HCT116 (cell line): ENCODE data around the gene KLHL15. TPM values are rescaled to one million over a fixed set of nuclear protein-coding genes. Genes with fewer than 3 reads are reported as not detected.

Experiments
- ATAC-seq: fragments of 200-7000 bp; cut with Tn5 transposase; 2 replicates; pipeline ENCODE4 v1.9.1; 2020; ENCODE audit warnings: mild to moderate bottlenecking, moderate library complexity
- BruUV-seq: library from RNA; stranded (reverse); fragments of 400-500 nt; replicated peaks from 2 replicates; lab custom pipeline; 2021; lab: Mats Ljungman, UMichigan
- CTCF ChIA-PET: fragments of 300-600 bp; sonication (Branson Sonifier 250); formaldehyde crosslinking; loops from one replicate; lab custom pipeline; 2021; ENCODE audit warnings: antibody characterized with exemption; lab: Charles Lee
- POLR2A ChIA-PET: fragments of 300-600, 350-600 bp; sonication (Branson Sonifier 250); formaldehyde crosslinking; loops from one replicate; lab custom pipeline; 2021; ENCODE audit warnings: antibody characterized with exemption; lab: Charles Lee
- RAD21 ChIA-PET, 2 experiments: fragments of 300-600 bp; sonication (Branson Sonifier 250); formaldehyde crosslinking; loops; one replicate each; lab custom pipeline; 2023; ENCODE audit warnings: low total read pairs in 2 of 2; ENCODE audit not compliant: uncharacterized antibody in 2 of 2, unreplicated experiment in 2 of 2, low non-redundant PET in 1 of 2; lab: Charles Lee
- DNase-seq: peaks from one replicate; pipeline ENCODE4 v3.0.0-alpha.2; 2010; ENCODE audit warnings: low read depth, low spot score
- H2AFZ ChIP-seq: fragments of 200-600 bp; shearing (Covaris generic), sonication (generic); 2 replicates; pipeline ENCODE4 v1.6.1; 2017; ENCODE audit warnings: low read depth, mixed run types, mixed read lengths, antibody characterized with exemption, low read length; ENCODE audit not compliant: poor library complexity, severe bottlenecking
- H3K27ac ChIP-seq: 2 replicates; pipeline ENCODE4 v1.5.1; 2012; ENCODE audit warnings: low read depth, low read length
- H3K27me3 ChIP-seq: fragments of 200-600 bp; sonication (generic); 2 replicates; pipeline ENCODE4 v1.6.1; 2016; ENCODE audit warnings: mixed run types, low read length, mixed read lengths; ENCODE audit not compliant: insufficient read depth
- H3K36me3 ChIP-seq, 2 experiments: fragments of 200-500 bp in 1 of 2; fragments of 200-600 bp in 1 of 2; sonication (Bioruptor generic) in 1 of 2; sonication (generic) in 1 of 2; 2 replicates each; pipeline versions ENCODE4 v1.5.1 to v1.6.1; 2014 to 2016; ENCODE audit warnings: low read length in 2 of 2, inconsistent platforms in 1 of 2, mixed read lengths in 1 of 2, mixed run types in 1 of 2; ENCODE audit not compliant: insufficient read depth in 2 of 2, control insufficient read depth in 1 of 2
- H3K4me1 ChIP-seq, 2 experiments: fragments of 200-600 bp in 1 of 2; sonication (generic) in 1 of 2; 2 replicates each; pipeline versions ENCODE4 v1.5.1 to v1.6.1; 2012 to 2017; ENCODE audit warnings: low read length in 2 of 2, inconsistent platforms in 1 of 2, mild to moderate bottlenecking in 1 of 2, mixed read lengths in 1 of 2, mixed run types in 1 of 2, moderate library complexity in 1 of 2; ENCODE audit not compliant: insufficient read depth in 2 of 2, control insufficient read depth in 1 of 2
- H3K4me2 ChIP-seq: fragments of 200-600 bp; sonication (generic); 2 replicates; pipeline ENCODE4 v1.6.1; 2017; ENCODE audit warnings: mixed run types, low read length, mixed read lengths
- H3K4me3 ChIP-seq, 2 experiments: fragments of 200-600 bp in 1 of 2; sonication (generic) in 1 of 2; replicated peaks in 1 of 2; 2 replicates each; pipeline ENCODE4 v1.5.1; 2011 to 2016; ENCODE audit warnings: low read length in 2 of 2, control low read depth in 1 of 2, low read depth in 1 of 2, mild to moderate bottlenecking in 1 of 2, mixed read lengths in 1 of 2, mixed run types in 1 of 2
- H3K79me2 ChIP-seq: fragments of 200-600 bp; sonication (generic); 2 replicates; pipeline ENCODE4 v1.6.1; 2017; ENCODE audit warnings: mild to moderate bottlenecking, mixed run types, low read length, moderate library complexity, mixed read lengths; ENCODE audit not compliant: insufficient read depth
- H3K9ac ChIP-seq: fragments of 200-600 bp; sonication (generic); 2 replicates; pipeline ENCODE4 v1.6.1; 2016; ENCODE audit warnings: low read length, mixed read lengths
- H3K9me2 ChIP-seq: fragments of 200-600 bp; sonication (generic), shearing (Covaris generic); 2 replicates; pipeline ENCODE4 v1.6.1; 2017; ENCODE audit warnings: mixed run types, mild to moderate bottlenecking, moderate library complexity; ENCODE audit not compliant: insufficient read depth
- H3K9me3 ChIP-seq, 2 experiments: fragments of 200-500 bp in 1 of 2; fragments of 200-600 bp in 1 of 2; sonication (Bioruptor generic) in 1 of 2; sonication (generic) in 1 of 2; 2 replicates each; pipeline ENCODE4 v1.6.1; 2014 to 2017; ENCODE audit warnings: low read length in 2 of 2, mixed read lengths in 2 of 2, inconsistent platforms in 1 of 2, low read depth in 1 of 2, mild to moderate bottlenecking in 1 of 2, mixed run types in 1 of 2, moderate library complexity in 1 of 2; ENCODE audit not compliant: control insufficient read depth in 1 of 2, insufficient read depth in 1 of 2
- H4K20me1 ChIP-seq: fragments of 200-600 bp; sonication (generic), shearing (Covaris generic); 2 replicates; pipeline ENCODE4 v1.6.1; 2017; ENCODE audit warnings: mixed run types, mild to moderate bottlenecking, moderate library complexity; ENCODE audit not compliant: insufficient read depth
- ATF3 ChIP-seq: IDR thresholded peaks from 2 replicates; pipeline ENCODE4 v1.6.1; 2012
- CTCF ChIP-seq, 3 experiments: fragments of 200-600 bp in 1 of 3; sonication (generic) in 1 of 3; IDR thresholded peaks in 2 of 3; conservative IDR thresholded peaks in 1 of 3; 2 replicates each; pipeline ENCODE4 v1.5.1; 2012 to 2017; ENCODE audit warnings: low read depth in 2 of 3, low read length in 2 of 3, antibody characterized with exemption in 1 of 3, borderline replicate concordance in 1 of 3, control low read depth in 1 of 3, mild to moderate bottlenecking in 1 of 3, mixed read lengths in 1 of 3, mixed run types in 1 of 3, moderate library complexity in 1 of 3; ENCODE audit not compliant: insufficient read depth in 1 of 3
- EGR1 ChIP-seq: IDR thresholded peaks from 2 replicates; pipeline ENCODE4 v1.6.1; 2012; ENCODE audit warnings: low read depth
- ELF1 ChIP-seq: IDR thresholded peaks from 2 replicates; pipeline ENCODE4 v1.6.1; 2012; ENCODE audit warnings: low read depth, borderline replicate concordance
- EZH2 ChIP-seq: fragments of 200-600 bp; sonication (generic); IDR thresholded peaks from 2 replicates; pipeline ENCODE4 v1.6.1; 2017; ENCODE audit warnings: antibody characterized with exemption, mixed run types
- EZH2phosphoT487 ChIP-seq: fragments of 200-600 bp; IDR thresholded peaks from 2 replicates; pipeline ENCODE4 v1.6.1; 2018; ENCODE audit warnings: antibody characterized with exemption, borderline replicate concordance
- FOSL1 ChIP-seq: IDR thresholded peaks from 2 replicates; pipeline ENCODE4 v1.6.1; 2012; ENCODE audit warnings: low read depth
- POLR2A ChIP-seq: IDR thresholded peaks from 2 replicates; pipeline ENCODE4 v1.7.0; 2011; ENCODE audit warnings: borderline replicate concordance; ENCODE audit not compliant: insufficient read depth, insufficient read length; ENCODE audit errors: extremely low read depth
- POLR2AphosphoS5 ChIP-seq: IDR thresholded peaks from 2 replicates; pipeline ENCODE4 v1.6.1; 2011; ENCODE audit warnings: mild to moderate bottlenecking, low read depth, low read length, moderate library complexity
- RAD21 ChIP-seq: IDR thresholded peaks from 2 replicates; pipeline ENCODE4 v1.6.1; 2012; ENCODE audit warnings: low read depth, mild to moderate bottlenecking
- REST ChIP-seq: IDR thresholded peaks from 2 replicates; pipeline ENCODE4 v1.6.1; 2012; ENCODE audit warnings: low read depth
- SIN3A ChIP-seq: IDR thresholded peaks from 2 replicates; pipeline ENCODE4 v1.6.1; 2012; ENCODE audit warnings: low read depth
- TCF7L2 ChIP-seq: IDR thresholded peaks from 2 replicates; pipeline ENCODE4 v1.7.0; 2011; ENCODE audit warnings: borderline replicate concordance, inconsistent platforms; ENCODE audit not compliant: insufficient read depth, insufficient read length; ENCODE audit errors: extremely low read depth
- YY1 ChIP-seq: IDR thresholded peaks from 2 replicates; pipeline ENCODE4 v1.6.1; 2011; ENCODE audit warnings: low read length, low read depth, moderate library complexity, mild to moderate bottlenecking; ENCODE audit not compliant: insufficient replicate concordance; ENCODE audit errors: extremely low read depth
- ZFX ChIP-seq: fragments of 450-650 bp; IDR thresholded peaks from 2 replicates; pipeline ENCODE4 v1.6.1; 2017
- ZNF274 ChIP-seq: fragments of 200-500 bp; sonication (Bioruptor generic); IDR thresholded peaks from 2 replicates; pipeline ENCODE4 v1.6.1; 2014; ENCODE audit warnings: mild to moderate bottlenecking, low read depth, low read length, inconsistent platforms
- intact Hi-C: fragments of 100-400 bp; cut with micrococcal nuclease; formaldehyde crosslinking; loops from 2 replicates; pipeline ENCODE4 v1.10.0; 2022
- total RNA-seq: library from RNA; stranded (reverse); gene quantifications from one replicate; pipeline ENCODE4 v1.2.1, GENCODE V29; 2021; ENCODE audit not compliant: unreplicated experiment
- TF ChIP-seq, protein P1 (sequence below): IDR thresholded peaks from 2 replicates; pipeline ENCODE4 v1.6.1; 2011; ENCODE audit warnings: mild to moderate bottlenecking, low read length, moderate library complexity; ENCODE audit not compliant: insufficient replicate concordance; ENCODE audit errors: extremely low read depth
- TF ChIP-seq, protein P2 (sequence below): IDR thresholded peaks from 2 replicates; pipeline ENCODE4 v1.6.1; 2012

KLHL15 gene
- total RNA-seq, 1 experiment from 2014 or later, result 10.1 TPM

- CTCF ChIA-PET, result no interaction called here
- Histone ChIP-seq H2AFZ (no peak overlapping the region), H3K79me2 (no peaks in the 10 kb centered on the region), H3K27ac (no peak overlapping the region), H3K27me3 (no peaks in the 10 kb centered on the region), H3K9ac (no peak overlapping the region), H3K36me3 (no peaks in the 10 kb centered on the region), H3K4me1 (no peaks in the 10 kb centered on the region), H3K4me3 (no peak overlapping the region), H4K20me1 (no peaks in the 10 kb centered on the region), H3K9me3 (no peaks in the 10 kb centered on the region), H3K9me2 (no peaks in the 10 kb centered on the region), H3K4me2 (no peak overlapping the region)
- POLR2A ChIA-PET, result no interaction called here
- intact Hi-C loops, result no loop called here
- RAD21 ChIA-PET, result no interaction called here
- BruUV-seq, result no TSS peak
- no peak for DNase-seq
- no peak for TF ChIP-seq EZH2
- TF ChIP-seq YY1, result no peak
- TF ChIP-seq FOSL1, result no peak
- TF ChIP-seq ATF3, result no peak
- no peak for TF ChIP-seq POLR2A
- TF ChIP-seq ZFX, result no peak
- TF ChIP-seq TCF7L2, result no peak
- TF ChIP-seq, protein P1, sequence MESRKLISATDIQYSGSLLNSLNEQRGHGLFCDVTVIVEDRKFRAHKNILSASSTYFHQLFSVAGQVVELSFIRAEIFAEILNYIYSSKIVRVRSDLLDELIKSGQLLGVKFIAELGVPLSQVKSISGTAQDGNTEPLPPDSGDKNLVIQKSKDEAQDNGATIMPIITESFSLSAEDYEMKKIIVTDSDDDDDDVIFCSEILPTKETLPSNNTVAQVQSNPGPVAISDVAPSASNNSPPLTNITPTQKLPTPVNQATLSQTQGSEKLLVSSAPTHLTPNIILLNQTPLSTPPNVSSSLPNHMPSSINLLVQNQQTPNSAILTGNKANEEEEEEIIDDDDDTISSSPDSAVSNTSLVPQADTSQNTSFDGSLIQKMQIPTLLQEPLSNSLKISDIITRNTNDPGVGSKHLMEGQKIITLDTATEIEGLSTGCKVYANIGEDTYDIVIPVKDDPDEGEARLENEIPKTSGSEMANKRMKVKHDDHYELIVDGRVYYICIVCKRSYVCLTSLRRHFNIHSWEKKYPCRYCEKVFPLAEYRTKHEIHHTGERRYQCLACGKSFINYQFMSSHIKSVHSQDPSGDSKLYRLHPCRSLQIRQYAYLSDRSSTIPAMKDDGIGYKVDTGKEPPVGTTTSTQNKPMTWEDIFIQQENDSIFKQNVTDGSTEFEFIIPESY, result no peak
- TF ChIP-seq CTCF (IDR thresholded peaks at IDR 0.05 in 2 of 3, conservative IDR thresholded peaks at IDR 0.05 in 1 of 3; ENCODE audit: borderline replicate concordance in 1 of 3, insufficient read depth in 1 of 3, low read depth in 2 of 3, low read length in 2 of 3), result no peak
- TF ChIP-seq EGR1, result no peak
- no peak for TF ChIP-seq POLR2AphosphoS5
- no peak for TF ChIP-seq ELF1
- TF ChIP-seq, protein P2, sequence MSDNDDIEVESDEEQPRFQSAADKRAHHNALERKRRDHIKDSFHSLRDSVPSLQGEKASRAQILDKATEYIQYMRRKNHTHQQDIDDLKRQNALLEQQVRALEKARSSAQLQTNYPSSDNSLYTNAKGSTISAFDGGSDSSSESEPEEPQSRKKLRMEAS, result no peak
- no peak for TF ChIP-seq REST
- TF ChIP-seq EZH2phosphoT487, result no peak
- no peak for TF ChIP-seq ZNF274
- TF ChIP-seq SIN3A, result no peak
- no peak for TF ChIP-seq RAD21
- ATAC-seq, result no peak
These were observed 47.0 kb downstream of the KLHL15 start for GRCh38 chrX:23980011-23980441.
